ENCODE results near the gene OAF.

DNA sequence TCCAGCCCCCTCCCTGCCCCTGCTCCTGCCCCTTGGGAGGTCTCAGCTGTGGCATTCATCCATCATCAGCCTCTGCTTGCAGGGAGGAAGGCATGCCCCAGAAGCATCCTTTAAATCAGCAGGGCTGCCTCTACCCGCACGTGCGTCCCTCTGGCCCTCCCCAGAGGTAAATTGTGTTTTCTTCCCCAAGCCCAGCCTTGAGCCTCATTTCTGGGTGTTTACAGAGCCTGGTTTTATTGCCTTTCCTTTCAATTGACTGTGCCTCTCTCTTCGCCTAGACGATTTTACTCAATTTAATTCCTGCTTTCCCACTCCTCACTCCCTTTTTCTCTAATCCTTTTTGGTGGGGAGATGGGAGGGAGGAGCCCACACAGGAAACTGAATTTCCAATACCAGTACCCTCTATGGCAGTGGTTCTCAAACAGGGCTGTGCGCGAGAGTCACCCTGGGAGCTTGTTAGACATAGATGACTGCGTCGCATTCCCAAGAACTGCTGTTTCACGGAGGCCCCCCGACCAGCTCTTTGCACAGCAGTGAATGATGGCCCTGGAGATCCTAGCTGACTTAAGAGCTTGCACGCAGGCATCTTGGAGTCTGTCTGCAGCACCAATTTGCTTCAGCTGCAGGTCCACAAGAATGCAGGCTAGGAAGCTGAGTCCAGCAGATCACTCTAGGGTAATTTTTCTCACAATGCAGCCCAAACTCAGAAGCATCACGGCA lies 15.1 kb upstream of the OAF start:
- TF ChIP-seq CTCF (IDR thresholded peaks at IDR 0.05) = no peak
- TF ChIP-seq POLR2A (IDR thresholded peaks at IDR 0.05) = no peak
- no peak for TF ChIP-seq POLR2AphosphoS5 (IDR thresholded peaks at IDR 0.05; ENCODE audit: insufficient read depth in 1 of 2, low read depth in 1 of 2)
